IMR-90 (cell line): Measurements from ENCODE around the gene SUPT3H. TPM values are rescaled to one million over a fixed set of nuclear protein-coding genes. Genes with fewer than 3 reads are reported as not detected.

Experiments
- ATAC-seq: fragments of 200-7000 bp; cut with Tn5 transposase; 2 replicates; pipeline ENCODE4 v1.9.1; 2020; ENCODE audit warnings: low read depth, mild to moderate bottlenecking, moderate library complexity
- BruUV-seq: library from RNA; stranded (reverse); fragments of 400-500 nt; replicated peaks from 2 replicates; lab custom pipeline; 2021; lab: Mats Ljungman, UMichigan
- CTCF ChIA-PET: fragments of 300-600 bp; formaldehyde crosslinking; extraction: SDS; loops from one replicate; lab custom pipeline; 2021; ENCODE audit warnings: antibody characterized with exemption; lab: Yijun Ruan, JAX
- POLR2A ChIA-PET: fragments of 300-600 bp; sonication (Branson Sonifier 250); formaldehyde crosslinking; loops from one replicate; lab custom pipeline; 2022; ENCODE audit warnings: antibody characterized with exemption; ENCODE audit not compliant: unreplicated experiment; lab: Charles Lee
- DNase-seq: peaks from one replicate; pipeline ENCODE4 v3.0.0; 2013
- H2AFZ ChIP-seq: replicated peaks from 2 replicates; pipeline ENCODE3; 2013; ENCODE audit warnings: low read length, mild to moderate bottlenecking; ENCODE audit not compliant: poor library complexity
- H2AK5ac ChIP-seq: 2 replicates; pipeline ENCODE4 v1.6.1; 2013; ENCODE audit warnings: low read depth, low read length, inconsistent platforms
- H2AK9ac ChIP-seq: replicated peaks from 2 replicates; pipeline ENCODE3; 2013; ENCODE audit warnings: mild to moderate bottlenecking, low read depth, low read length, moderate library complexity; ENCODE audit not compliant: poor library complexity
- H2BK120ac ChIP-seq: 2 replicates; pipeline ENCODE4 v1.6.1; 2013; ENCODE audit warnings: low read depth, low read length, inconsistent platforms
- H2BK15ac ChIP-seq: 3 replicates; pipeline ENCODE4 v1.6.1; 2013; ENCODE audit warnings: low read depth, low read length, inconsistent platforms
- H2BK20ac ChIP-seq: 2 replicates; pipeline ENCODE4 v1.6.1; 2013; ENCODE audit warnings: low read depth, mild to moderate bottlenecking, inconsistent platforms, low read length, moderate library complexity
- H2BK5ac ChIP-seq: 2 replicates; pipeline ENCODE4 v1.6.1; 2013; ENCODE audit warnings: mild to moderate bottlenecking, low read depth, low read length, inconsistent platforms; ENCODE audit not compliant: poor library complexity, severe bottlenecking
- H3K14ac ChIP-seq: replicated peaks from 2 replicates; pipeline ENCODE4 v1.6.1; 2013; ENCODE audit warnings: low read depth, low read length, inconsistent platforms
- H3K18ac ChIP-seq: 2 replicates; pipeline ENCODE4 v1.6.1; 2013; ENCODE audit warnings: low read depth, low read length, control low read depth
- H3K23ac ChIP-seq: 2 replicates; pipeline ENCODE4 v1.6.1; 2013; ENCODE audit warnings: low read depth, low read length, inconsistent platforms
- H3K27ac ChIP-seq: 2 replicates; pipeline ENCODE4 v1.5.1; 2013; ENCODE audit warnings: mild to moderate bottlenecking, control low read depth, low read length; ENCODE audit not compliant: insufficient read depth
- H3K27me3 ChIP-seq: 2 replicates; pipeline ENCODE4 v1.6.1; 2013; ENCODE audit warnings: low read length; ENCODE audit not compliant: control insufficient read depth, insufficient read depth
- H3K36me3 ChIP-seq: 2 replicates; pipeline ENCODE4 v1.6.1; 2013; ENCODE audit warnings: low read length, mixed read lengths; ENCODE audit not compliant: control insufficient read depth, insufficient read depth
- H3K4ac ChIP-seq: 2 replicates; pipeline ENCODE4 v1.6.1; 2013; ENCODE audit warnings: low read depth, low read length, inconsistent platforms
- H3K4me1 ChIP-seq: 2 replicates; pipeline ENCODE4 v1.6.1; 2013; ENCODE audit warnings: low read length, mixed read lengths; ENCODE audit not compliant: control insufficient read depth, insufficient read depth
- H3K4me2 ChIP-seq: 2 replicates; pipeline ENCODE4 v1.6.1; 2013; ENCODE audit warnings: low read depth, mild to moderate bottlenecking, control low read depth, low read length, moderate library complexity
- H3K4me3 ChIP-seq: 2 replicates; pipeline ENCODE4 v1.5.1; 2013; ENCODE audit warnings: low read depth, mild to moderate bottlenecking, control low read depth, low read length, moderate library complexity; ENCODE audit not compliant: insufficient read depth
- H3K56ac ChIP-seq: 2 replicates; pipeline ENCODE4 v1.6.1; 2013; ENCODE audit warnings: low read length, inconsistent platforms; ENCODE audit not compliant: insufficient read depth; ENCODE audit errors: extremely low read depth
- H3K79me1 ChIP-seq, 2 experiments: 2 replicates each; pipeline ENCODE4 v1.6.1; 2013; ENCODE audit warnings: low read length in 2 of 2, inconsistent platforms in 1 of 2, low read depth in 1 of 2
- H3K9ac ChIP-seq: 2 replicates; pipeline ENCODE4 v1.6.1; 2013; ENCODE audit warnings: low read depth, low read length, control low read depth
- H3K9me1 ChIP-seq: 2 replicates; pipeline ENCODE4 v1.6.1; 2013; ENCODE audit warnings: low read length, inconsistent platforms; ENCODE audit not compliant: insufficient read depth
- H3K9me3 ChIP-seq: 2 replicates; pipeline ENCODE4 v1.6.1; 2013; ENCODE audit warnings: low read length; ENCODE audit not compliant: control insufficient read depth, insufficient read depth
- H4K20me1 ChIP-seq: 2 replicates; pipeline ENCODE4 v1.6.1; 2013; ENCODE audit warnings: low read length, inconsistent platforms; ENCODE audit not compliant: insufficient read depth
- H4K5ac ChIP-seq: 2 replicates; pipeline ENCODE4 v1.6.1; 2013; ENCODE audit warnings: mild to moderate bottlenecking, low read depth, low read length, control low read depth
- H4K8ac ChIP-seq, 2 experiments: 2 replicates each; pipeline ENCODE4 v1.6.1; 2013; ENCODE audit warnings: low read depth in 2 of 2, low read length in 2 of 2, control low read depth in 1 of 2, inconsistent platforms in 1 of 2
- H4K91ac ChIP-seq: 2 replicates; pipeline ENCODE4 v1.6.1; 2013; ENCODE audit warnings: low read depth, low read length, inconsistent platforms; ENCODE audit not compliant: insufficient read depth
- MAZ ChIP-seq: IDR thresholded peaks from 2 replicates; pipeline ENCODE4 v1.6.1; 2012; ENCODE audit warnings: low read depth, mild to moderate bottlenecking, low read length, improper control_type of control experiment, moderate library complexity, borderline replicate concordance
- MXI1 ChIP-seq: IDR thresholded peaks from 2 replicates; pipeline ENCODE4 v1.6.1; 2012; ENCODE audit warnings: low read depth, mild to moderate bottlenecking, low read length, moderate library complexity, borderline replicate concordance
- RAD21 ChIP-seq: IDR thresholded peaks from 2 replicates; pipeline ENCODE4 v1.6.1; 2012; ENCODE audit warnings: low read length, improper control_type of control experiment
- RCOR1 ChIP-seq: IDR thresholded peaks from 2 replicates; pipeline ENCODE4 v1.6.1; 2012; ENCODE audit warnings: mild to moderate bottlenecking, low read length, improper control_type of control experiment; ENCODE audit not compliant: insufficient replicate concordance
- RFX5 ChIP-seq: IDR thresholded peaks from 2 replicates; pipeline ENCODE4 v1.8.0; 2012; ENCODE audit warnings: low read depth, mild to moderate bottlenecking, low read length, moderate library complexity
- WGBS, 2 experiments: methylation state at CpG; one replicate each; pipeline versions ENCODE4 v1.1.5 to v1.1.7; 2013; ENCODE audit warnings: missing lambda C conversion rate in 2 of 2; ENCODE audit not compliant: insufficient read length in 1 of 2; ENCODE audit errors: extremely low coverage in 2 of 2; 5-methylcytosine and 5-hydroxymethylcytosine counted together
- dilution Hi-C: fragments of 300-500 bp; cut with HindIII; formaldehyde crosslinking; loops from one replicate; pipeline ENCODE4 v1.14.3; 2018; ENCODE audit warnings: low sequenced_read_pairs; ENCODE audit not compliant: unreplicated experiment
- in situ Hi-C: fragments of 300-500 bp; cut with MboI; formaldehyde crosslinking; loops from 3 replicates; pipeline ENCODE4 v1.14.3; 2019; ENCODE audit warnings: low sequenced_read_pairs, inconsistent platforms, mixed read lengths
- intact Hi-C: fragments of 100-400 bp; cut with micrococcal nuclease; formaldehyde crosslinking; loops from 2 replicates; pipeline ENCODE4 v1.10.0; 2022
- polyA plus RNA-seq, 3 experiments: library from polyadenylated mRNA; depleted of rRNA; stranded (reverse); fragments of >200 nt; gene quantifications; 2 replicates each; pipeline ENCODE4 v1.2.3, GENCODE V29; 2012; ENCODE audit warnings: low replicate concordance in 1 of 3
- total RNA-seq: library from RNA; depleted of rRNA; stranded (reverse); fragments of >200 nt; gene quantifications from 2 replicates; pipeline ENCODE4 v1.2.3, GENCODE V29; 2012

The SUPT3H gene
- total and polyA plus RNA-seq, 2 of the 4 experiments (the other 2 are of a cell fraction): 4.5 to 5.0 TPM

DNA sequence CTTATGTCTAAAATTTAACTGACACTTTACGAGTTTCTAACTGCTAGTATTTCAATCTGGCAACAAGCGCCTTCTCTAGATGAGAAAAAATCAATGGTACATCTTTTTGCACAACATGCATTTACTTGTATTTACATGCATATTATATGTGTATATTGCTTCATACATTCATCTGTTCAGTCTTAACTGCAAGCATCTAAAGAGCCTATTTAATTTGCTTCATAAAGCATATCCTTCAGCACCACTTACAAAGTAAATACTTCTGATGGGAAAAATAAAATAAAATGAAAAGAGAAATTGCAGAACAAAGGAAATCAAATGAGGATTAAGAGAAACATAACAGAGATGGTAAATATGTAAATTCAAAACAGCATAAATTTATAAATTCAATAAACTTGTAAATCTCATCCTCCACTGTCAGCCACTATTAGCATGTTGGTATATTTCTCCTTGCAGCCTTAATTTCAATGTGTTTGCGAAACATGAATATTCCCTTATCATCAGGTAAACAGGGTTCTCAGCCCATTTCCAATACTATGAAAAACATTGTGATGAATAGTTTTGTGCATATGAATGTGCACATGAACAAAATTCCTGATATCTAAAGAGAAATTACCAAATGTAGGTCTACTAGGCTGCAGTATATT, 382.1 kb downstream of the SUPT3H start:
- ATAC-seq: no peak
- Histone ChIP-seq H3K23ac (no peak overlapping the region), H2AK5ac (no peak overlapping the region), H3K79me1 (no peaks in the 10 kb centered on the region), H4K5ac (no peak overlapping the region), H3K9ac (no peak overlapping the region), H2BK120ac (no peak overlapping the region), H2AK9ac (no peak overlapping the region), H3K4me2 (no peak overlapping the region), H3K14ac (no peak overlapping the region), H3K4me3 (no peak overlapping the region), H3K4me1 (no peaks in the 10 kb centered on the region), H3K18ac (no peak overlapping the region), H3K27ac (no peak overlapping the region), H3K4ac (no peak overlapping the region), H3K27me3 (no peaks in the 10 kb centered on the region), H2BK15ac (no peak overlapping the region), H3K36me3 (no peaks in the 10 kb centered on the region), H4K91ac (no peak overlapping the region), H3K9me1 (no peaks in the 10 kb centered on the region), H2AFZ (no peak overlapping the region), H3K9me3 (no peaks in the 10 kb centered on the region), H3K56ac (no peak overlapping the region), H2BK5ac (no peak overlapping the region), H2BK20ac (no peak overlapping the region), H4K8ac (no peak overlapping the region), H4K20me1 (no peaks in the 10 kb centered on the region)
- BruUV-seq: no TSS peak
- no peak for TF ChIP-seq RAD21
- no peak for TF ChIP-seq MXI1
- no peak for TF ChIP-seq RFX5
- no peak for TF ChIP-seq RCOR1
- TF ChIP-seq MAZ: no peak
- in situ Hi-C loops (no loop called here), dilution Hi-C loops (no loop called here), intact Hi-C loops (no loop called here)
- ChIA-PET CTCF (no interaction called here), POLR2A (no interaction called here)
- WGBS, 2 experiments: no CpG with 5 or more reads among the region's 3 CpGs
- DNase-seq: no peak
